ENCODE results near the gene ZNF821. TPM values are rescaled to one million over a fixed set of nuclear protein-coding genes. Genes with fewer than 3 reads are reported as not detected.

Gene ZNF821
- polyA plus RNA-seq, 1 of the 3 experiments (the other 2 are of a cell fraction): 8.8 TPM

DNA sequence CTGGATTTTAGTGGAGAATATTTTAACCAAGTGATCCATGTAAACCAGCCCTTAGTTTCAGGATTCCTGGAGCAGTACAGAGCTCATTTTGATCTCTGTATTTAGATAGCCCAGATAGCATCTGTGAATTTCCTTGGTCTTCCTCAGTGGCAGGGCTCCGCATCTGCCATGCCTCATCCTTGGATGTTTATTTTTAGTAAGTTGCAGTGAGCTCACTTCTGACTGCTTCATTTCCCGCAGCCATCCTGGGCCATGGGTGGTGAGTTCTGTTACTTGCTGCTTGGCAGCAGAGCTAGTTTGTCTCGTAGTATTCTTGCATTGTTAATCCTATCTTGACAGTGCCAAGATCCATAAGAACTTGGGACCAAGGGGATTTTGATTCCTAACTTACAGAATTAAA lies 45.1 kb upstream of the ZNF821 start (continued):
- TF ChIP-seq FOXM1 (IDR thresholded peaks at IDR 0.05; ENCODE audit: low read depth) (no peak), TCF12 (IDR thresholded peaks at IDR 0.05) (peak; percentile 90), TAF1 (IDR thresholded peaks at IDR 0.05; ENCODE audit: borderline replicate concordance, low read depth, low read length) (no peak), MEF2A (IDR thresholded peaks at IDR 0.05; ENCODE audit: borderline replicate concordance, low read depth) (peak; percentile 97), SMC3 (IDR thresholded peaks at IDR 0.05; ENCODE audit: low read depth, low read length) (no peak), RCOR1 (IDR thresholded peaks at IDR 0.05; ENCODE audit: low read length) (no peak), POLR2AphosphoS5 (IDR thresholded peaks at IDR 0.05; ENCODE audit: low read depth, low read length) (no peak), FOXJ3 (CRISPR knock-in tag; IDR thresholded peaks at IDR 0.05) (no peak)
- TF ChIP-seq, protein P1, sequence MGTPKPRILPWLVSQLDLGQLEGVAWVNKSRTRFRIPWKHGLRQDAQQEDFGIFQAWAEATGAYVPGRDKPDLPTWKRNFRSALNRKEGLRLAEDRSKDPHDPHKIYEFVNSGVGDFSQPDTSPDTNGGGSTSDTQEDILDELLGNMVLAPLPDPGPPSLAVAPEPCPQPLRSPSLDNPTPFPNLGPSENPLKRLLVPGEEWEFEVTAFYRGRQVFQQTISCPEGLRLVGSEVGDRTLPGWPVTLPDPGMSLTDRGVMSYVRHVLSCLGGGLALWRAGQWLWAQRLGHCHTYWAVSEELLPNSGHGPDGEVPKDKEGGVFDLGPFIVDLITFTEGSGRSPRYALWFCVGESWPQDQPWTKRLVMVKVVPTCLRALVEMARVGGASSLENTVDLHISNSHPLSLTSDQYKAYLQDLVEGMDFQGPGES (IDR thresholded peaks at IDR 0.05; ENCODE audit: low read depth, low read length): no peak

DNA sequence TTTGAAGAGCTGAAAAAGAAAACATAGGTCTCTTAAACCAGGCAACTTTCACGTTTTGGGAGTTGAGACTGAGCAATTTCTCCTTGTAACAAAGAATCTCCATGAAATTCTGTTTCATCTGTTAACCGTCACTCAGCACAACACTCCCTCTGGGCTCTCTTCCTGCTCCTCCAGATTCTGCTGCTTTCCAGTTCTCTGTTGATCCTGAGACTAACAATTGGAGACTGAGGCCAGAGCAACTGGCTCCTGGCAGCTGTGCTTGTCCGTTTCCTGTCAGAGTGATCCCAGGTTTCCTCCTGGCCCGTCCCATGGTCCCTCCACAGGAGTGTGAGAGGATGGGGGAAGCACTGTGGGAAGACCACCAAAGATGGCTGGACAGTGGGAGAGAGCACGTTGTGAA lies 43.8 kb upstream of the ZNF821 start:
- peaks cover 12 to 54% of the 10 kb centered on the region in 2 experiments for H3K4me1 ChIP-seq (ENCODE audit: control insufficient read depth in 1 of 2, insufficient read depth in 2 of 2, low read depth in 1 of 2, low read length in 1 of 2)

More for the DNA sequence above, 43.8 kb upstream of the ZNF821 start:
- Histone ChIP-seq H4K20me1 (ENCODE audit: insufficient read depth) (peaks cover 71% of the 10 kb centered on the region), H3K36me3 (replicated peaks in 1 of 2; ENCODE audit: control insufficient read depth in 1 of 2, insufficient read depth in 2 of 2, low read length in 1 of 2) (peaks cover 51 to 75% of the 10 kb centered on the region in 2 experiments), H3K9me3 (no peaks in the 10 kb centered on the region), H3K9ac (no peak overlapping the region; the same call in 1 of the 2 replicates), H3K4me3 (ENCODE audit: low read depth in 2 of 2, low read length in 1 of 2) (no peak overlapping the region), H3K27ac (ENCODE audit: low read depth in 2 of 2, low read length in 1 of 2) (peak overlapping the region; percentile 75 to 87), H3K27me3 (ENCODE audit: insufficient read depth) (no peaks in the 10 kb centered on the region), H3F3A (replicated peaks; ENCODE audit: insufficient read depth) (peaks cover 55% of the 10 kb centered on the region), H3K9me2 (no peaks in the 10 kb centered on the region), H2AFZ (ENCODE audit: low read depth) (no peak overlapping the region), H3K4me2 (peak overlapping the region; percentile 47), H3K79me2 (ENCODE audit: insufficient read depth) (peaks cover 70% of the 10 kb centered on the region)
- DNase-seq: no peak
- POLR2A ChIA-PET: no interaction called here
- 50% methylated on average over 5 of the region's 5 CpGs for WGBS (ENCODE audit: low lambda C conversion rate)
- no peak for TF ChIP-seq CHD2 (IDR thresholded peaks at IDR 0.05; ENCODE audit: low read length, partially characterized antibody)
- TF ChIP-seq FOSL2 (IDR thresholded peaks at IDR 0.05; ENCODE audit: borderline replicate concordance, low read depth): no peak
- TF ChIP-seq, protein P1 (IDR thresholded peaks at IDR 0.05; ENCODE audit: low read depth, low read length): no peak
- no peak for TF ChIP-seq EZH2phosphoT487 (IDR thresholded peaks at IDR 0.05; ENCODE audit: borderline replicate concordance, low read depth)
- no peak for TF ChIP-seq TEAD4 (IDR thresholded peaks at IDR 0.05; ENCODE audit: borderline replicate concordance, insufficient read depth)
- no peak for TF ChIP-seq NRF1 (IDR thresholded peaks at IDR 0.05; ENCODE audit: low read depth, low read length)
- TF ChIP-seq, protein P2, sequence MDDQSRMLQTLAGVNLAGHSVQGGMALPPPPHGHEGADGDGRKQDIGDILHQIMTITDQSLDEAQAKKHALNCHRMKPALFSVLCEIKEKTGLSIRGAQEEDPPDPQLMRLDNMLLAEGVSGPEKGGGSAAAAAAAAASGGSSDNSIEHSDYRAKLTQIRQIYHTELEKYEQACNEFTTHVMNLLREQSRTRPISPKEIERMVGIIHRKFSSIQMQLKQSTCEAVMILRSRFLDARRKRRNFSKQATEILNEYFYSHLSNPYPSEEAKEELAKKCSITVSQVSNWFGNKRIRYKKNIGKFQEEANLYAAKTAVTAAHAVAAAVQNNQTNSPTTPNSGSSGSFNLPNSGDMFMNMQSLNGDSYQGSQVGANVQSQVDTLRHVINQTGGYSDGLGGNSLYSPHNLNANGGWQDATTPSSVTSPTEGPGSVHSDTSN (IDR thresholded peaks at IDR 0.05): no peak
- CTCF ChIA-PET: interaction anchor here (1.1 kb wide), 1 partner anchor 34 kb away, joined by 3 read pairs; no protein-coding TSS in a partner anchor

All from SK-N-SH (cell line).